Left kidney (tissue), 8 donors: ENCODE data around the gene WDR13. TPM values are rescaled to one million over a fixed set of nuclear protein-coding genes. Genes with fewer than 3 reads are reported as not detected.
"Not testable (repeated sequence)": the region's sequence is repeated elsewhere in the genome, so short reads cannot be mapped to it uniquely, and the experiment has no call there.

ENCODE experiments used
- DNase-seq: peaks from one replicate; pipeline ENCODE4 v3.0.0-alpha.2; 2013
- long read RNA-seq, 8 donors: transcript quantifications; one replicate each; lab custom pipeline, GENCODE V29; 2026
- polyA plus RNA-seq: library from polyadenylated mRNA; unstranded; fragments of 120-200 nt; gene quantifications from one replicate; pipeline ENCODE4 v1.2.1, GENCODE V29; 2013; ENCODE audit not compliant: insufficient read length

The WDR13 gene
- polyA plus RNA-seq: 116 TPM
- long read RNA-seq, donor 1, full-length matches to known transcripts: 23 of 28 reads
- long read RNA-seq, donor 1, partial matches to known transcripts: 5 of 28 reads
- long read RNA-seq, donor 1, other reads (novel, unspliced or antisense): 0 of 28 reads
- long read RNA-seq, donor 2, full-length matches to known transcripts: 14 of 14 reads
- long read RNA-seq, donor 2, partial matches to known transcripts: 0 of 14 reads
- long read RNA-seq, donor 2, other reads (novel, unspliced or antisense): 0 of 14 reads
- long read RNA-seq, donor 3, full-length matches to known transcripts: 11 of 19 reads
- long read RNA-seq, donor 3, partial matches to known transcripts: 8 of 19 reads
- long read RNA-seq, donor 3, other reads (novel, unspliced or antisense): 0 of 19 reads
- long read RNA-seq, donor 4, partial matches to known transcripts: 0 of 2 reads
- long read RNA-seq, donor 4, other reads (novel, unspliced or antisense): 0 of 2 reads
- long read RNA-seq, donor 5, full-length matches to known transcripts: 28 of 43 reads
- long read RNA-seq, donor 5, partial matches to known transcripts: 8 of 43 reads
- long read RNA-seq, donor 5, other reads (novel, unspliced or antisense): 7 of 43 reads
- long read RNA-seq, donor 6, full-length matches to known transcripts: 23 of 38 reads
- long read RNA-seq, donor 6, partial matches to known transcripts: 9 of 38 reads
- long read RNA-seq, donor 6, other reads (novel, unspliced or antisense): 6 of 38 reads
- long read RNA-seq, donor 7, full-length matches to known transcripts: 35 of 40 reads
- long read RNA-seq, donor 7, partial matches to known transcripts: 0 of 40 reads
- long read RNA-seq, donor 7, other reads (novel, unspliced or antisense): 5 of 40 reads
- long read RNA-seq, donor 8, full-length matches to known transcripts: 13 of 18 reads
- long read RNA-seq, donor 8, partial matches to known transcripts: 5 of 18 reads
- long read RNA-seq, donor 8, other reads (novel, unspliced or antisense): 0 of 18 reads

GRCh38 chrX:48597353-48598264, at the start of gene WDR13:
Gene WDR13 (plus strand): TSS chrX:48597492. CDS start chrX:48597997, 505 bp downstream.
- DNase-seq: peak; percentile 88

- DNase-seq: no peak
These were observed 48.4 kb upstream of the WDR13 start for GRCh38 chrX:48548871-48549270.

GRCh38 chrX:48555731-48556325, 41.5 kb upstream of the WDR13 start:
- DNase-seq: not testable (repeated sequence)

- no peak for DNase-seq
These were observed 39.0 kb upstream of the WDR13 start for GRCh38 chrX:48558271-48558670.

GRCh38 chrX:48559636-48560035, 37.7 kb upstream of the WDR13 start:
- no peak for DNase-seq

- no peak for DNase-seq
These were observed 37.2 kb upstream of the WDR13 start for GRCh38 chrX:48560056-48560455.

GRCh38 chrX:48560681-48561080, 36.6 kb upstream of the WDR13 start:
- DNase-seq: no peak

GRCh38 chrX:48569958-48570357, 27.3 kb upstream of the WDR13 start:
- no peak for DNase-seq

GRCh38 chrX:48573690-48574269, 23.5 kb upstream of the WDR13 start:
- DNase-seq: peak; percentile 11

- peak; percentile 87 for DNase-seq
These were observed 22.7 kb upstream of the WDR13 start, which contains the start of gene RBM3 for GRCh38 chrX:48574270-48575266. Gene RBM3 (plus strand): TSS chrX:48574484. CDS start chrX:48575181, 697 bp downstream.

GRCh38 chrX:48575642-48576041, 21.6 kb upstream of the WDR13 start:
- no peak for DNase-seq

- DNase-seq: no peak
These were observed 21.2 kb upstream of the WDR13 start for GRCh38 chrX:48576108-48576507.

GRCh38 chrX:48578661-48579128, 18.6 kb upstream of the WDR13 start:
- DNase-seq: no peak

GRCh38 chrX:48579259-48579658, 18.0 kb upstream of the WDR13 start:
- DNase-seq: no peak

GRCh38 chrX:48580662-48581061, 16.6 kb upstream of the WDR13 start:
- no peak for DNase-seq

GRCh38 chrX:48584698-48585097, 12.6 kb upstream of the WDR13 start:
- DNase-seq: no peak

- DNase-seq: no peak
These were observed 7.7 kb upstream of the WDR13 start for GRCh38 chrX:48589482-48590162.
